K562 (cell line): ENCODE measurements around the gene FBXW12. TPM values are rescaled to one million over a fixed set of nuclear protein-coding genes. Genes with fewer than 3 reads are reported as not detected.

Experiments
- CCNT2 ChIP-seq: IDR thresholded peaks from 2 replicates; pipeline ENCODE4 v1.6.1; 2011; ENCODE audit warnings: borderline replicate concordance, low read depth, mild to moderate bottlenecking, moderate library complexity, mixed read lengths, low read length; ENCODE audit not compliant: insufficient read length; ENCODE audit errors: extremely low read depth
- EGR1 ChIP-seq: fragments of 450-650 bp; conservative IDR thresholded peaks from 2 replicates; pipeline ENCODE4 v1.6.1; 2017; ENCODE audit warnings: mild to moderate bottlenecking
- ETV1 ChIP-seq: fragments of 450-650 bp; conservative IDR thresholded peaks from 2 replicates; pipeline ENCODE4 v1.6.1; 2016; ENCODE audit warnings: missing genetic modification characterization, control low read depth, low read depth, missing compliant biosample characterization
- NKRF ChIP-seq: fragments of 450-650 bp; IDR thresholded peaks from 2 replicates; pipeline ENCODE4 v1.6.1; 2016; ENCODE audit warnings: borderline replicate concordance
- POLR2AphosphoS5 ChIP-seq: IDR thresholded peaks from 2 replicates; pipeline ENCODE4 v1.6.1; 2011; ENCODE audit warnings: mild to moderate bottlenecking, low read depth, low read length, moderate library complexity; ENCODE audit not compliant: control insufficient read depth, insufficient read depth
- SETDB1 ChIP-seq: IDR thresholded peaks from one replicate; pipeline ENCODE4 v1.6.1; 2012; ENCODE audit warnings: low read length, control low read depth, inconsistent platforms
- SIN3A ChIP-seq, 2 experiments: fragments of 150-350 bp in 1 of 2; IDR thresholded peaks; 2 replicates each; pipeline ENCODE4 v1.6.1; 2011 to 2016; ENCODE audit warnings: borderline replicate concordance in 2 of 2, low read depth in 2 of 2, low read length in 2 of 2, mild to moderate bottlenecking in 2 of 2, moderate library complexity in 2 of 2; ENCODE audit not compliant: control insufficient read depth in 1 of 2
- YY1 ChIP-seq, 3 experiments: IDR thresholded peaks; 2 replicates each; pipeline ENCODE4 v1.6.1; 2011; ENCODE audit warnings: low read length in 2 of 3, mild to moderate bottlenecking in 2 of 3, moderate library complexity in 2 of 3, borderline replicate concordance in 1 of 3, control low read depth in 1 of 3, low read depth in 1 of 3; ENCODE audit not compliant: insufficient read depth in 3 of 3, insufficient replicate concordance in 2 of 3, control insufficient read depth in 1 of 3, insufficient read length in 1 of 3; ENCODE audit errors: extremely low read depth in 1 of 3
- ZBTB49 ChIP-seq: sonication (generic); formaldehyde crosslinking; IDR thresholded peaks from 2 replicates; pipeline ENCODE4 v1.8.0; 2022; ENCODE audit warnings: missing genetic modification reagents, mild to moderate bottlenecking, borderline replicate concordance
- ZNF780A ChIP-seq: fragments of 250-450 bp; sonication (Bioruptor Pico); IDR thresholded peaks from 2 replicates; pipeline ENCODE4 v1.5.0; 2021; ENCODE audit warnings: mild to moderate bottlenecking
- polyA plus RNA-seq, 8 experiments: library from polyadenylated mRNA; depleted of rRNA in 4 of 8; stranded (reverse) in 5 of 8; unstranded in 3 of 8; fragments of >200 nt; fragmentation: Nextera tagmentation in 2 of 8; fragmentation: Illumina TruSeq in 1 of 8; extraction: Ambion mirVana in 2 of 8; extraction: Trizol in 1 of 8; gene quantifications; 2 replicates each; pipeline versions ENCODE4 v1.2.1 to v1.2.3, GENCODE V29; 2011 to 2014; ENCODE audit warnings: inconsistent platforms in 1 of 8, missing spikeins in 1 of 8
- total RNA-seq, 7 experiments: library from RNA; depleted of rRNA in 6 of 7; stranded (reverse); fragments of >200 nt in 6 of 7; fragmentation: Illumina TruSeq in 2 of 7; extraction: Trizol in 2 of 7; gene quantifications; 2 replicates each; pipeline versions ENCODE4 v1.2.1 to v1.2.3, GENCODE V29; 2011 to 2021; ENCODE audit warnings: low replicate concordance in 1 of 7

FBXW12 gene
- total and polyA plus RNA-seq, 9 of the 15 experiments (the other 6 are each of a cell fraction or from before 2014, with no cell fraction given) = 0.04 to 0.07 (median 0.06) TPM; not detected in 6

GRCh38 chr3:48439820-48440589 is 68.0 kb downstream of the FBXW12 start, which contains the start of the genes CCDC51 and TMA7 (continued):
- no peak for TF ChIP-seq ZNF780A (CRISPR knock-in tag)
- TF ChIP-seq NKRF = peak; percentile 40; the same call in 1 of the 2 replicates
- TF ChIP-seq SETDB1 = no peak
- peak; percentile 32 to 91 (median 85) for TF ChIP-seq YY1 (IDR thresholded peaks at IDR 0.05; ENCODE audit: borderline replicate concordance in 1 of 3, control insufficient read depth in 1 of 3, extremely low read depth in 1 of 3, insufficient read depth in 3 of 3, insufficient read length in 1 of 3, insufficient replicate concordance in 2 of 3, low read depth in 1 of 3, low read length in 2 of 3)
- peak; percentile 18 to 39; a peak in 1 of 4 replicates for TF ChIP-seq SIN3A (IDR thresholded peaks at IDR 0.05; ENCODE audit: borderline replicate concordance in 2 of 2, control insufficient read depth in 1 of 2, low read depth in 2 of 2, low read length in 2 of 2)
- TF ChIP-seq CCNT2 = no peak
- peak; percentile 67 for TF ChIP-seq POLR2AphosphoS5
- no peak for TF ChIP-seq ZBTB49 (CRISPR knock-in tag)
- TF ChIP-seq ETV1 (tag) = peak; percentile 71
- peak; percentile 89 for TF ChIP-seq EGR1
